Fibroblast of lung (primary cell): ENCODE results near the gene CDS1. TPM values are rescaled to one million over a fixed set of nuclear protein-coding genes. Genes with fewer than 3 reads are reported as not detected.

Experiments
- DNase-seq, 2 donors: peaks; one replicate each; pipeline versions ENCODE4 v3.0.0 to v3.0.0-alpha.2; 2010; ENCODE audit warnings: low read depth in 2 of 2
- H2AFZ ChIP-seq: 2 replicates; pipeline ENCODE4 v1.5.1; 2012; ENCODE audit warnings: low read length, control low read depth, inconsistent platforms
- H3K27ac ChIP-seq: 2 replicates; pipeline ENCODE4 v1.5.1; 2011; ENCODE audit warnings: low read length, control low read depth; ENCODE audit not compliant: insufficient read depth
- H3K27me3 ChIP-seq: 2 replicates; pipeline ENCODE4 v1.5.1; 2011; ENCODE audit warnings: mild to moderate bottlenecking, low read length; ENCODE audit not compliant: control insufficient read depth, insufficient read depth
- H3K36me3 ChIP-seq: 2 replicates; pipeline ENCODE4 v1.5.1; 2011; ENCODE audit warnings: low read length; ENCODE audit not compliant: control insufficient read depth, insufficient read depth
- H3K4me1 ChIP-seq: 2 replicates; pipeline ENCODE4 v1.5.1; 2011; ENCODE audit warnings: low read length; ENCODE audit not compliant: control insufficient read depth, insufficient read depth; ENCODE audit errors: extremely low read depth
- H3K4me2 ChIP-seq: 2 replicates; pipeline ENCODE4 v1.5.1; 2011; ENCODE audit warnings: low read length, control low read depth; ENCODE audit not compliant: insufficient read depth; ENCODE audit errors: extremely low read depth
- H3K4me3 ChIP-seq, 4 experiments: fragments of 200-600 bp in 1 of 4; sonication (generic) in 1 of 4; replicated peaks in 1 of 4; 2 replicates each; pipeline ENCODE4 v1.5.1; 2011 to 2016; ENCODE audit warnings: low read length in 4 of 4, low read depth in 3 of 4, mild to moderate bottlenecking in 3 of 4, control low read depth in 2 of 4, inconsistent platforms in 1 of 4, mixed read lengths in 1 of 4; ENCODE audit not compliant: insufficient read depth in 1 of 4; ENCODE audit errors: control extremely low read depth in 1 of 4
- H3K79me2 ChIP-seq: 2 replicates; pipeline ENCODE4 v1.5.1; 2012; ENCODE audit warnings: mild to moderate bottlenecking, low read length, inconsistent platforms; ENCODE audit not compliant: control insufficient read depth, insufficient read depth
- H3K9ac ChIP-seq: 2 replicates; pipeline ENCODE4 v1.5.1; 2011; ENCODE audit warnings: mild to moderate bottlenecking, low read length, control low read depth; ENCODE audit not compliant: insufficient read depth
- H3K9me3 ChIP-seq: 2 replicates; pipeline ENCODE4 v1.5.1; 2012; ENCODE audit warnings: low read depth, low read length; ENCODE audit not compliant: control insufficient read depth, insufficient read depth
- H4K20me1 ChIP-seq: 2 replicates; pipeline ENCODE4 v1.5.1; 2011; ENCODE audit warnings: low read length; ENCODE audit not compliant: control insufficient read depth, insufficient read depth; ENCODE audit errors: extremely low read depth
- CTCF ChIP-seq, 2 donors: IDR thresholded peaks in 1 of 2; conservative IDR thresholded peaks in 1 of 2; 1 replicate in 1 of 2; 2 replicates in 1 of 2; pipeline ENCODE4 v1.5.1; 2011 to 2012; ENCODE audit warnings: low read length in 2 of 2, control low read depth in 1 of 2, inconsistent platforms in 1 of 2, low read depth in 1 of 2, mild to moderate bottlenecking in 1 of 2
- EZH2 ChIP-seq: IDR thresholded peaks from 2 replicates; pipeline ENCODE4 v1.5.1; 2012; ENCODE audit warnings: low read length, control low read depth, mild to moderate bottlenecking; ENCODE audit errors: missing control alignments
- polyA plus RNA-seq, 2 donors: library from polyadenylated mRNA; depleted of rRNA in 1 of 2; stranded (reverse) in 1 of 2; unstranded in 1 of 2; fragments of >200 nt; gene quantifications; 2 replicates each; pipeline ENCODE4 v1.2.1, GENCODE V29; 2011 to 2012; ENCODE audit warnings: missing spikeins in 1 of 2
- total RNA-seq: library from RNA; depleted of rRNA; stranded (reverse); fragments of >200 nt; gene quantifications from 2 replicates; pipeline ENCODE4 v1.2.1, GENCODE V29; 2014

Gene CDS1
- total and polyA plus RNA-seq, 2 donors (not counting 1 experiment from before 2014, with no cell fraction given): 0.08 to 0.33 TPM

- no peak overlapping the region for H3K9ac ChIP-seq
- H3K27me3 ChIP-seq: no peaks in the 10 kb centered on the region
- H3K27ac ChIP-seq: no peak overlapping the region
- no peak for TF ChIP-seq CTCF (conservative IDR thresholded peaks at IDR 0.05 in 1 of 2, IDR thresholded peaks at IDR 0.05 in 1 of 2; ENCODE audit: low read depth in 1 of 2, low read length in 2 of 2)
- no peak for TF ChIP-seq EZH2
- no peak overlapping the region for H3K4me3 ChIP-seq
- no peaks in the 10 kb centered on the region for H3K79me2 ChIP-seq
- no peaks in the 10 kb centered on the region for H3K36me3 ChIP-seq
- no peak overlapping the region for H3K4me2 ChIP-seq
- DNase-seq: no peak
- H3K9me3 ChIP-seq: no peaks in the 10 kb centered on the region
- H2AFZ ChIP-seq: no peak overlapping the region
- H4K20me1 ChIP-seq: no peaks in the 10 kb centered on the region
- H3K4me1 ChIP-seq: no peaks in the 10 kb centered on the region
Measured at GRCh38 chr4:84563002-84563401, 19.9 kb upstream of the CDS1 start.

GRCh38 chr4:84565951-84566350 lies 17.0 kb upstream of the CDS1 start:
- Histone ChIP-seq H3K27ac (no peak overlapping the region), H3K4me1 (no peaks in the 10 kb centered on the region)
- DNase-seq: no peak

GRCh38 chr4:84568496-84568895 lies 14.4 kb upstream of the CDS1 start:
- H3K27ac ChIP-seq: no peak overlapping the region
- H3K9ac ChIP-seq: no peak overlapping the region
- TF ChIP-seq EZH2 (no peak), CTCF (conservative IDR thresholded peaks at IDR 0.05 in 1 of 2, IDR thresholded peaks at IDR 0.05 in 1 of 2; ENCODE audit: low read depth in 1 of 2, low read length in 2 of 2) (no peak)
- no peaks in the 10 kb centered on the region for H3K79me2 ChIP-seq
- no peak overlapping the region for H3K4me3 ChIP-seq
- no peaks in the 10 kb centered on the region for H4K20me1 ChIP-seq
- no peaks in the 10 kb centered on the region for H3K4me1 ChIP-seq
- H3K27me3 ChIP-seq: no peaks in the 10 kb centered on the region
- H3K4me2 ChIP-seq: no peak overlapping the region
- no peaks in the 10 kb centered on the region for H3K36me3 ChIP-seq
- DNase-seq: no peak
- H2AFZ ChIP-seq: no peak overlapping the region
- H3K9me3 ChIP-seq: no peaks in the 10 kb centered on the region

More at GRCh38 chr4:84565951-84566350, 17.0 kb upstream of the CDS1 start:
- no peaks in the 10 kb centered on the region for H4K20me1 ChIP-seq
- no peaks in the 10 kb centered on the region for H3K79me2 ChIP-seq
- no peak overlapping the region for H2AFZ ChIP-seq
- H3K4me3 ChIP-seq: no peak overlapping the region
- H3K36me3 ChIP-seq: no peaks in the 10 kb centered on the region
- no peaks in the 10 kb centered on the region for H3K9me3 ChIP-seq
- H3K9ac ChIP-seq: no peak overlapping the region
- H3K27me3 ChIP-seq: no peaks in the 10 kb centered on the region
- no peak overlapping the region for H3K4me2 ChIP-seq
- no peak for TF ChIP-seq CTCF (conservative IDR thresholded peaks at IDR 0.05 in 1 of 2, IDR thresholded peaks at IDR 0.05 in 1 of 2; ENCODE audit: low read depth in 1 of 2, low read length in 2 of 2)
- no peak for TF ChIP-seq EZH2
